Caco-2 (cell line): Measurements from ENCODE around the gene DLG4. TPM values are rescaled to one million over a fixed set of nuclear protein-coding genes. Genes with fewer than 3 reads are reported as not detected.

ENCODE experiments used
- BruUV-seq: library from RNA; stranded (reverse); fragments of 400-500 nt; replicated peaks from 2 replicates; lab custom pipeline; 2021; lab: Mats Ljungman, UMichigan
- CTCF ChIA-PET: fragments of 300-600 bp; sonication (Branson Sonifier 250); formaldehyde crosslinking; loops from one replicate; lab custom pipeline; 2022; ENCODE audit warnings: antibody characterized with exemption; lab: Charles Lee
- POLR2A ChIA-PET: fragments of 300-600 bp; sonication (Branson Sonifier 250); formaldehyde crosslinking; loops from one replicate; lab custom pipeline; 2022; ENCODE audit warnings: antibody characterized with exemption; lab: Charles Lee
- DNase-seq, 2 experiments: peaks; one replicate each; pipeline versions ENCODE4 v3.0.0 to v3.0.0-alpha.2; 2020 to 2022
- H3K27me3 ChIP-seq: replicated peaks from 2 replicates; pipeline ENCODE4 v1.6.0; 2011; ENCODE audit warnings: low read length; ENCODE audit not compliant: control insufficient read depth, insufficient read depth
- H3K36me3 ChIP-seq: 2 replicates; pipeline ENCODE4 v1.5.1; 2011; ENCODE audit warnings: low read length; ENCODE audit not compliant: control insufficient read depth, insufficient read depth
- H3K4me1 ChIP-seq: fragments of 250-450 bp; sonication (Bioruptor Pico); 2 replicates; pipeline ENCODE4 v1.5.1; 2020; ENCODE audit warnings: mild to moderate bottlenecking
- H3K4me3 ChIP-seq: 2 replicates; pipeline ENCODE4 v1.5.1; 2011; ENCODE audit warnings: low read depth, mild to moderate bottlenecking, control low read depth, low read length
- H3K9me3 ChIP-seq: fragments of 250-450 bp; sonication (Bioruptor Pico); 2 replicates; pipeline ENCODE4 v1.5.1; 2020; ENCODE audit warnings: mild to moderate bottlenecking, moderate library complexity
- H3K27ac Mint-ChIP-seq: one replicate; pipeline ENCODE4 v1.8.0; 2022; ENCODE audit warnings: mixed read lengths; ENCODE audit not compliant: unreplicated experiment
- H3K27me3 Mint-ChIP-seq: one replicate; pipeline ENCODE4 v1.8.0; 2022; ENCODE audit warnings: mixed read lengths; ENCODE audit not compliant: insufficient read depth, unreplicated experiment
- H3K36me3 Mint-ChIP-seq: one replicate; pipeline ENCODE4 v1.8.0; 2022; ENCODE audit warnings: mild to moderate bottlenecking, mixed read lengths; ENCODE audit not compliant: insufficient read depth, unreplicated experiment
- H3K4me1 Mint-ChIP-seq: one replicate; pipeline ENCODE4 v1.8.0; 2022; ENCODE audit warnings: low read depth, mixed read lengths; ENCODE audit not compliant: unreplicated experiment
- H3K4me3 Mint-ChIP-seq: one replicate; pipeline ENCODE4 v1.8.0; 2022; ENCODE audit warnings: mild to moderate bottlenecking, moderate library complexity, mixed read lengths; ENCODE audit not compliant: unreplicated experiment
- H3K9me3 Mint-ChIP-seq: one replicate; pipeline ENCODE4 v1.8.0; 2022; ENCODE audit warnings: mixed read lengths; ENCODE audit not compliant: unreplicated experiment
- CTCF ChIP-seq, 2 experiments: fragments of 200-600 bp in 1 of 2; IDR thresholded peaks; 1 replicate in 1 of 2; 2 replicates in 1 of 2; pipeline versions ENCODE4 v1.5.1 to v1.8.0; 2011 to 2022; ENCODE audit warnings: antibody characterized with exemption in 1 of 2, control low read depth in 1 of 2, inconsistent platforms in 1 of 2, low read depth in 1 of 2, low read length in 1 of 2, mild to moderate bottlenecking in 1 of 2, moderate library complexity in 1 of 2; ENCODE audit not compliant: insufficient read depth in 1 of 2, severe bottlenecking in 1 of 2, unreplicated experiment in 1 of 2
- intact Hi-C: fragments of 100-400 bp; cut with micrococcal nuclease; formaldehyde crosslinking; loops from one replicate; pipeline ENCODE4 v1.10.0; 2022; ENCODE audit not compliant: unreplicated experiment
- total RNA-seq: library from RNA; stranded (reverse); gene quantifications from 2 replicates; pipeline ENCODE4 v1.2.3, GENCODE V29; 2022

The DLG4 gene
- total RNA-seq, 1 experiment from 2014 or later = 0.98 TPM

GRCh38 chr17:7220593-7221277, 1.1 kb upstream of the DLG4 start:
- peak in 1 of 2 experiments; percentile 51 for DNase-seq
- POLR2A ChIA-PET = interaction anchor here (1.4 to 2.3 kb wide), 2 partner anchors 14 to 109 kb away, joined by 4 to 6 read pairs; partner anchors contain the start of genes DVL2 and NEURL4
- Histone ChIP-seq H3K4me1 (peaks cover 7% of the 10 kb centered on the region), H3K36me3 (no peaks in the 10 kb centered on the region), H3K4me3 (peak overlapping the region; percentile 80), H3K27me3 (no peaks in the 10 kb centered on the region), H3K9me3 (no peaks in the 10 kb centered on the region)
- Mint-ChIP-seq H3K9me3 (no peaks in the 10 kb centered on the region), H3K27ac (peak overlapping the region; percentile 73), H3K27me3 (no peaks in the 10 kb centered on the region), H3K4me3 (peak overlapping the region; percentile 77), H3K4me1 (peaks cover 5% of the 10 kb centered on the region), H3K36me3 (peaks cover 48% of the 10 kb centered on the region)
- CTCF ChIA-PET = interaction anchor here (0.7 to 1.6 kb wide), 4 partner anchors 14 to 109 kb away, joined by 3 to 5 read pairs (median 3); partner anchors contain the start of genes DVL2, GABARAP and NEURL4
- TSS peak; percentile 28 for BruUV-seq
- no peak for TF ChIP-seq CTCF (IDR thresholded peaks at IDR 0.05; ENCODE audit: insufficient read depth in 1 of 2, low read depth in 1 of 2, low read length in 1 of 2, severe bottlenecking in 1 of 2, unreplicated experiment in 1 of 2)
- intact Hi-C loops = no loop called here

- ChIA-PET CTCF (no interaction called here), POLR2A (interaction anchor here (0.5 to 2.3 kb wide), 3 partner anchors 15 to 146 kb away, joined by 3 to 6 read pairs (median 6); partner anchors contain the start of gene DVL2)
- H3K36me3 Mint-ChIP-seq = peaks cover 58% of the 10 kb centered on the region
- no peak for DNase-seq
- no peaks in the 10 kb centered on the region for H3K27me3 Mint-ChIP-seq
- H3K4me1 Mint-ChIP-seq = peaks cover 5% of the 10 kb centered on the region
- H3K27ac Mint-ChIP-seq = peak overlapping the region; percentile 73
- Histone ChIP-seq H3K9me3 (no peaks in the 10 kb centered on the region), H3K4me1 (peaks cover 10% of the 10 kb centered on the region), H3K27me3 (no peaks in the 10 kb centered on the region), H3K4me3 (peak overlapping the region; percentile 80), H3K36me3 (no peaks in the 10 kb centered on the region)
- no peak for TF ChIP-seq CTCF (IDR thresholded peaks at IDR 0.05; ENCODE audit: insufficient read depth in 1 of 2, low read depth in 1 of 2, low read length in 1 of 2, severe bottlenecking in 1 of 2, unreplicated experiment in 1 of 2)
- BruUV-seq = no TSS peak
- H3K4me3 Mint-ChIP-seq = peak overlapping the region; percentile 77
- H3K9me3 Mint-ChIP-seq = no peaks in the 10 kb centered on the region
- intact Hi-C loops = loop anchor here (1.0 kb wide), 1 partner anchor 28 kb away; no protein-coding TSS in a partner anchor
Measured at GRCh38 chr17:7219229-7219811, 316 bp downstream of the DLG4 start.

DNA sequence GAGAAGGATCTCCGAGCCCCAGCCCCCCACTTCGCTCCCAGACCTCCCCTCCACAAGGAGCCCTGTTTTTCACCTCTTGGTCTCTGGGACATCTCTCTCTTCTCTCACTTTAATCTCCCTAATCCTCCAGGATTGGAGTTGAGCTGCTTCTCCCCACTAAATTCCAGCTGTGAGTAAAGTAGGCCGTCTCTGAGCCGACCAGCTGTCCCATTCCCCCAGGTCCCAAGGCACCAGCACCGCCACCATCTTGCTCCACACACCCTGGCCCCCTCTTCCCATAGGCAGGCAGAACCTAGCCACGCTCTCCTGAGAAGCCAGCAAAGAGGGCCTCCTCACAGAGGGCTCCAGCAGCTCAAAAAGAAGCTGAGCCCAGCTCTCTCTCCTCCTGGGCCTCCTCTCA, 878 bp downstream of the DLG4 start:
- H3K4me3 ChIP-seq = no peak overlapping the region
- intact Hi-C loops = loop anchor here (1.0 kb wide), 1 partner anchor 27 kb away; no protein-coding TSS in a partner anchor
- DNase-seq = no peak
- ChIA-PET CTCF (no interaction called here), POLR2A (interaction anchor here (2.3 kb wide), 1 partner anchor 16 kb away, joined by 6 read pairs; the partner anchor contains the start of gene DVL2)
- no peaks in the 10 kb centered on the region for H3K9me3 ChIP-seq
- H3K4me3 Mint-ChIP-seq = peak overlapping the region; percentile 77
- H3K9me3 Mint-ChIP-seq = no peaks in the 10 kb centered on the region
- no TSS peak for BruUV-seq
- H3K4me1 ChIP-seq = peaks cover 10% of the 10 kb centered on the region
- H3K36me3 Mint-ChIP-seq = peaks cover 60% of the 10 kb centered on the region
- H3K4me1 Mint-ChIP-seq = peaks cover 5% of the 10 kb centered on the region
- TF ChIP-seq CTCF (IDR thresholded peaks at IDR 0.05; ENCODE audit: insufficient read depth in 1 of 2, low read depth in 1 of 2, low read length in 1 of 2, severe bottlenecking in 1 of 2, unreplicated experiment in 1 of 2) = no peak
- H3K27me3 ChIP-seq = no peaks in the 10 kb centered on the region
- H3K36me3 ChIP-seq = no peaks in the 10 kb centered on the region
- no peaks in the 10 kb centered on the region for H3K27me3 Mint-ChIP-seq
- no peak overlapping the region for H3K27ac Mint-ChIP-seq
